Ascending aorta (tissue), 2 donors: ENCODE results near the gene HHEX. TPM values are rescaled to one million over a fixed set of nuclear protein-coding genes. Genes with fewer than 3 reads are reported as not detected.

Experiments used
- DNase-seq, 2 donors: peaks; one replicate each; pipeline ENCODE4 v3.0.0-alpha.2; 2019; ENCODE audit warnings: low spot score in 2 of 2
- H3K27ac ChIP-seq, 2 donors: fragments of 200-600 bp; sonication (generic); one replicate each; pipeline ENCODE4 v1.5.1; 2016 to 2017; ENCODE audit warnings: mild to moderate bottlenecking in 1 of 2
- H3K27me3 ChIP-seq: fragments of 200-600 bp; sonication (generic); one replicate; pipeline ENCODE4 v1.5.1; 2017
- H3K36me3 ChIP-seq, 2 donors: fragments of 200-600 bp; sonication (generic); one replicate each; pipeline ENCODE4 v1.5.1; 2016
- H3K4me1 ChIP-seq, 2 donors: fragments of 200-600 bp; sonication (generic); one replicate each; pipeline ENCODE4 v1.5.1; 2016 to 2017; ENCODE audit warnings: mild to moderate bottlenecking in 1 of 2
- H3K4me3 ChIP-seq, 2 donors: fragments of 200-600 bp; sonication (generic); one replicate each; pipeline ENCODE4 v1.5.1; 2016 to 2017; ENCODE audit warnings: mild to moderate bottlenecking in 1 of 2
- H3K9me3 ChIP-seq, 2 donors: fragments of 200-600 bp; sonication (generic); one replicate each; pipeline ENCODE4 v1.5.1; 2016
- CTCF ChIP-seq, 3 experiments: fragments of 200-600 bp in 2 of 3; fragments of 450-650 bp in 1 of 3; sonication (generic) in 2 of 3; IDR thresholded peaks; one replicate each; pipeline ENCODE4 v1.5.1; 2016 to 2019; ENCODE audit warnings: antibody characterized with exemption in 3 of 3, mild to moderate bottlenecking in 1 of 3, moderate library complexity in 1 of 3
- intact Hi-C: fragments of 100-400 bp; cut with DNase I; formaldehyde crosslinking; loops from one replicate; pipeline ENCODE4 v1.15.1; 2023
- total RNA-seq: library from RNA; depleted of rRNA; stranded (reverse); fragments of >200 nt; gene quantifications from one replicate; pipeline ENCODE4 v1.1.0, GENCODE V29; 2016

The HHEX gene
- total RNA-seq, 1 donor from 2014 or later: 18.5 TPM

DNA sequence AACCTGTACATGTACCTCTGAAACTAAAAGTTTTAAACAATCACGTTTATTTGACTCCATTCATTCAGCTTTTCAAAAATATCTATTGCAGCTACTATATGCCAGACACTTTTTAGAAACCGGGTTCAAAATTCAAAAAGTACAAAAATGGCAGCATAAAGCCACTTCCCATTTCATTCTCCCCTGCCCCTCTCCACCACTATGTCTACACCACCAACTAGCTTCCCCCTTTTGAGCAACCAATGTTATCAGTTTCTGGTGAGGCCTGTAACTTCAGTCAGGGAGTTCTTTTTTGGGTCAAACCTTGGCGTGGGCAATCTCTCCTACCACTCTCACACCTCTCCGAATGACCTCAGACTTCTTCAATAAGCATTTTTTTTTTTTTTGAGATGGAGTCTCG lies 11.5 kb upstream of the HHEX start:
- Histone ChIP-seq H3K27ac (no peak overlapping the region), H3K4me1 (no peaks in the 10 kb centered on the region), H3K27me3 (no peaks in the 10 kb centered on the region), H3K36me3 (no peaks in the 10 kb centered on the region), H3K9me3 (no peaks in the 10 kb centered on the region), H3K4me3 (no peak overlapping the region)
- intact Hi-C loops: no loop called here
- no peak for DNase-seq
- no peak for TF ChIP-seq CTCF (IDR thresholded peaks at IDR 0.05)

DNA sequence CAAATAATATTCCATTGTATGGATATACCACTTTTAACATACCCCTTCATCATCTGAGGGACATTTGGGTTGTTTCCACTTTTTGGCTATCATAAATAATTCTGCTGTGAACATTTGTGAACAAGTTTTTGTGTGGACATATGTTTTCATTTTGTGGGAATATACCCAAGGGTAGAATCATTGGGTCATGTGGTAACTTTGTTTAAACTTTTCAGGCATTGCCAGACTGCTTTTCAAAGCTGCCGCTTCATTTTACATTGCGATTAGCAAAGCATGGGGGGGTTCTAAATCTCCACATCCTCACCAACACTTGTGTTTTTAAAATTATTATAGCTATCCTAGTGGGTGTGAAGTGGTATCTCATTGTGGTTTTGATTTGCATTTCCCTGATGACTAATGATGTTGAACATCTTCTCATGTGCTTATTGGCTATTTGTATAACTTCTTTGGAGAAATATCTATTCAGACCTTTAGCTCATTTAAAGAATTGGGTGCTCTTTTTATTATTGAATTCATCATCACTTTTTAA lies 8.4 kb upstream of the HHEX start:
- TF ChIP-seq CTCF (IDR thresholded peaks at IDR 0.05): no peak
- peaks cover 0 to 9% of the 10 kb centered on the region in 2 donors for H3K9me3 ChIP-seq

GRCh38 chr10:92688573-92688926 lies 1.2 kb upstream of the HHEX start:
- H3K4me1 ChIP-seq: no peaks in the 10 kb centered on the region
- peak overlapping the region; percentile 70 to 90 for H3K4me3 ChIP-seq
- peak overlapping the region in 1 of 2 donors; percentile 54 for H3K27ac ChIP-seq
- H3K36me3 ChIP-seq: no peaks in the 10 kb centered on the region
- no peak for DNase-seq
- H3K9me3 ChIP-seq: peaks cover 0 to 9% of the 10 kb centered on the region in 2 donors
- H3K27me3 ChIP-seq: no peaks in the 10 kb centered on the region
- intact Hi-C loops: no loop called here
- no peak for TF ChIP-seq CTCF (IDR thresholded peaks at IDR 0.05)

More for the DNA sequence above, 8.4 kb upstream of the HHEX start:
- no peaks in the 10 kb centered on the region for H3K27me3 ChIP-seq
- no peak overlapping the region for H3K4me3 ChIP-seq
- intact Hi-C loops: no loop called here
- H3K36me3 ChIP-seq: no peaks in the 10 kb centered on the region
- H3K27ac ChIP-seq: no peak overlapping the region
- H3K4me1 ChIP-seq: no peaks in the 10 kb centered on the region
- no peak for DNase-seq

GRCh38 chr10:92688927-92689662 lies 660 bp upstream of the HHEX start:
- peak in 1 of 2 donors; percentile 69 for DNase-seq
- intact Hi-C loops: loop anchor here (1.0 kb wide), 1 partner anchor 68 kb away; no protein-coding TSS in a partner anchor
- peak overlapping the region; percentile 70 to 90 for H3K4me3 ChIP-seq

GRCh38 chr10:92690211-92690914 lies 608 bp downstream of the HHEX start:
- Histone ChIP-seq H3K36me3 (no peaks in the 10 kb centered on the region), H3K27ac (peak overlapping the region; percentile 54 to 72), H3K27me3 (no peaks in the 10 kb centered on the region), H3K9me3 (peaks cover 0 to 7% of the 10 kb centered on the region in 2 donors), H3K4me3 (peak overlapping the region; percentile 70 to 90), H3K4me1 (no peaks in the 10 kb centered on the region)
- intact Hi-C loops: no loop called here
- DNase-seq: peak in 1 of 2 donors; percentile 83
- TF ChIP-seq CTCF (IDR thresholded peaks at IDR 0.05): no peak

More at GRCh38 chr10:92688927-92689662, 660 bp upstream of the HHEX start:
- H3K4me1 ChIP-seq: no peaks in the 10 kb centered on the region
- no peaks in the 10 kb centered on the region for H3K27me3 ChIP-seq
- no peak for TF ChIP-seq CTCF (IDR thresholded peaks at IDR 0.05)
- H3K9me3 ChIP-seq: peaks cover 0 to 9% of the 10 kb centered on the region in 2 donors
- H3K27ac ChIP-seq: peak overlapping the region; percentile 54 to 74
- H3K36me3 ChIP-seq: no peaks in the 10 kb centered on the region
